Keratinocyte (primary cell): Measurements from ENCODE around the gene PMEPA1. TPM values are rescaled to one million over a fixed set of nuclear protein-coding genes. Genes with fewer than 3 reads are reported as not detected.

ENCODE experiments used
- DNase-seq: peaks from one replicate; pipeline ENCODE4 v3.0.0-alpha.2; 2011; ENCODE audit warnings: low read depth, missing footprints, low spot score
- FAIRE-seq: peaks from 2 replicates; lab custom pipeline; 2011; peaks lifted over from hg19 to GRCh38; lab: Jason Lieb, UNC
- H2AFZ ChIP-seq: 2 replicates; pipeline ENCODE4 v1.6.0; 2012; ENCODE audit warnings: low read length, control low read depth, inconsistent platforms; ENCODE audit not compliant: control insufficient read depth
- H3K27ac ChIP-seq: 2 replicates; pipeline ENCODE4 v1.5.1; 2011; ENCODE audit warnings: low read length; ENCODE audit not compliant: control insufficient read depth, insufficient read depth
- H3K27me3 ChIP-seq: 3 replicates; pipeline ENCODE4 v1.6.0; 2011; ENCODE audit warnings: low read length; ENCODE audit not compliant: control insufficient read depth, insufficient read depth; ENCODE audit errors: extremely low read depth
- H3K36me3 ChIP-seq, 2 experiments: 2 replicates in 1 of 2; 3 replicates in 1 of 2; pipeline ENCODE4 v1.5.1; 2011; ENCODE audit warnings: low read length in 2 of 2, mild to moderate bottlenecking in 1 of 2; ENCODE audit not compliant: control insufficient read depth in 2 of 2, insufficient read depth in 2 of 2; ENCODE audit errors: extremely low read depth in 1 of 2
- H3K4me1 ChIP-seq: 3 replicates; pipeline ENCODE4 v1.5.1; 2011; ENCODE audit warnings: low read length; ENCODE audit not compliant: control insufficient read depth, insufficient read depth; ENCODE audit errors: extremely low read depth
- H3K4me2 ChIP-seq: 3 replicates; pipeline ENCODE4 v1.6.0; 2011; ENCODE audit warnings: low read depth, low read length; ENCODE audit not compliant: control insufficient read depth, insufficient read depth; ENCODE audit errors: extremely low read depth
- H3K4me3 ChIP-seq, 3 experiments: fragments of 200-600 bp in 1 of 3; sonication (generic) in 1 of 3; 2 replicates in 2 of 3; 3 replicates in 1 of 3; pipeline ENCODE4 v1.5.1; 2011 to 2016; ENCODE audit warnings: low read length in 3 of 3, mild to moderate bottlenecking in 3 of 3, control low read depth in 2 of 3, inconsistent platforms in 1 of 3, low read depth in 1 of 3, mixed read lengths in 1 of 3, mixed run types in 1 of 3, moderate library complexity in 1 of 3; ENCODE audit not compliant: control insufficient read depth in 2 of 3, insufficient read depth in 2 of 3; ENCODE audit errors: extremely low read depth in 1 of 3
- H3K79me2 ChIP-seq: 2 replicates; pipeline ENCODE4 v1.6.0; 2012; ENCODE audit warnings: low read length; ENCODE audit not compliant: control insufficient read depth, insufficient read depth
- H3K9ac ChIP-seq: 3 replicates; pipeline ENCODE4 v1.6.0; 2011; ENCODE audit warnings: low read length; ENCODE audit not compliant: control insufficient read depth, insufficient read depth; ENCODE audit errors: extremely low read depth
- H3K9me1 ChIP-seq: 3 replicates; pipeline ENCODE4 v1.6.0; 2011; ENCODE audit warnings: low read length; ENCODE audit not compliant: control insufficient read depth, insufficient read depth; ENCODE audit errors: extremely low read depth
- H3K9me3 ChIP-seq: 2 replicates; pipeline ENCODE4 v1.5.1; 2012; ENCODE audit warnings: low read depth, low read length; ENCODE audit not compliant: control insufficient read depth
- H4K20me1 ChIP-seq: 3 replicates; pipeline ENCODE4 v1.6.0; 2011; ENCODE audit warnings: low read length; ENCODE audit not compliant: control insufficient read depth, insufficient read depth; ENCODE audit errors: extremely low read depth
- EZH2 ChIP-seq: IDR thresholded peaks from one replicate; pipeline ENCODE4 v1.6.1; 2012; ENCODE audit warnings: inconsistent platforms, mild to moderate bottlenecking, low read length, moderate library complexity
- dilution Hi-C: fragments of 300-500 bp; cut with MboI; formaldehyde crosslinking; loops from one replicate; pipeline ENCODE4 v1.7.0; 2020; ENCODE audit warnings: low sequenced_read_pairs; ENCODE audit not compliant: extremely low pct_ligation_motif_present
- polyA plus RNA-seq, 5 experiments: library from polyadenylated mRNA; depleted of rRNA in 3 of 5; stranded (reverse) in 3 of 5; stranded (forward) in 1 of 5; unstranded in 1 of 5; fragments of >200 nt; gene quantifications; 1 replicate in 1 of 5; 2 replicates in 3 of 5; 3 replicates in 1 of 5; pipeline versions ENCODE4 v1.2.1 to v1.2.3, GENCODE V29; 2011 to 2012; ENCODE audit warnings: missing spikeins in 2 of 5, low read depth in 1 of 5, low replicate concordance in 1 of 5
- TF ChIP-seq, protein P1 (sequence below), 3 experiments: IDR thresholded peaks in 1 of 3; conservative IDR thresholded peaks in 1 of 3; optimal IDR thresholded peaks in 1 of 3; 2 replicates in 2 of 3; 3 replicates in 1 of 3; pipeline versions ENCODE3 to v1.5.1; 2011; ENCODE audit warnings: low read length in 3 of 3, mild to moderate bottlenecking in 3 of 3, moderate library complexity in 2 of 3, control low read depth in 1 of 3, inconsistent platforms in 1 of 3; ENCODE audit not compliant: insufficient read depth in 2 of 3; ENCODE audit errors: extremely low read depth in 1 of 3

The PMEPA1 gene
- polyA plus RNA-seq, 1 donor (not counting 4 experiments of a cell fraction or from before 2014, with no cell fraction given), result 29.0 TPM

DNA sequence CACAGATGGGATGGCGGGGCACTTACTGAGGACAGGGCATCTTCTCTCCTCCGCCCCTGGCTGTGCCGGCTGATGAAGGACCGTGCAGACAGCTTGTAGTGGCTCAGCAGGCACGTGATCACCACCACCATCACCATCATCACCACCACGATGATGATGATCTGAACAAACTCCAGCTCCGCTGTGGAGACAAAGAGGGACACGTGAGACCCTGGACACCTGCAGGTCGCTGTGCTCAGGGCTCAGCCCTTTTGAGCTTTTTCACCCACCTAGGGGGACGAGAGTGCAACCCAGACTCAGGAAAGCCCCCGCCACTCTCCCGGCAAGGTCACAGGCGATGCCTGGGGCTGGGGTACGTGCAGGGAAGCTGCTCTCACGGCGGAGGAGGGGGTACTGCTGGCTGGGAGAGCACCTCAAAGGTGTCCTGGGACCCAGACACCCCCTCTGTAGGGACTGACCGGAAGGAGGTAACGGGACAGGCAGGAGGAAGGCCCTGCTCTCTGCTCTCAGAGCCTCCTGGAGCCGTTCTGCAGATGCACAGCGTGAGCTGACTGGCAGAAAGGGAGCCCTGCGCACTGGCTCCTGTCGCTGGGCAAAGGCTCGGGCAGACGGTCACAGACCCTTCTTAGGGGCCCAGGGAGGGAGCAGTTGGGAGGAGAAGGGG is 50.2 kb downstream of the PMEPA1 start:
- TF ChIP-seq, protein P1, sequence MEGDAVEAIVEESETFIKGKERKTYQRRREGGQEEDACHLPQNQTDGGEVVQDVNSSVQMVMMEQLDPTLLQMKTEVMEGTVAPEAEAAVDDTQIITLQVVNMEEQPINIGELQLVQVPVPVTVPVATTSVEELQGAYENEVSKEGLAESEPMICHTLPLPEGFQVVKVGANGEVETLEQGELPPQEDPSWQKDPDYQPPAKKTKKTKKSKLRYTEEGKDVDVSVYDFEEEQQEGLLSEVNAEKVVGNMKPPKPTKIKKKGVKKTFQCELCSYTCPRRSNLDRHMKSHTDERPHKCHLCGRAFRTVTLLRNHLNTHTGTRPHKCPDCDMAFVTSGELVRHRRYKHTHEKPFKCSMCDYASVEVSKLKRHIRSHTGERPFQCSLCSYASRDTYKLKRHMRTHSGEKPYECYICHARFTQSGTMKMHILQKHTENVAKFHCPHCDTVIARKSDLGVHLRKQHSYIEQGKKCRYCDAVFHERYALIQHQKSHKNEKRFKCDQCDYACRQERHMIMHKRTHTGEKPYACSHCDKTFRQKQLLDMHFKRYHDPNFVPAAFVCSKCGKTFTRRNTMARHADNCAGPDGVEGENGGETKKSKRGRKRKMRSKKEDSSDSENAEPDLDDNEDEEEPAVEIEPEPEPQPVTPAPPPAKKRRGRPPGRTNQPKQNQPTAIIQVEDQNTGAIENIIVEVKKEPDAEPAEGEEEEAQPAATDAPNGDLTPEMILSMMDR (optimal IDR thresholded peaks at IDR 0.05 in 1 of 3, IDR thresholded peaks at IDR 0.05 in 1 of 3, conservative IDR thresholded peaks at IDR 0.05 in 1 of 3; ENCODE audit: extremely low read depth in 1 of 3, insufficient read depth in 2 of 3, low read length in 3 of 3), result no peak
- no peak for TF ChIP-seq EZH2
- H4K20me1 ChIP-seq, result peaks cover 59% of the 10 kb centered on the region
- H3K9ac ChIP-seq, result no peak overlapping the region
- dilution Hi-C loops, result no loop called here
- H3K36me3 ChIP-seq, result peaks cover 45 to 51% of the 10 kb centered on the region in 2 experiments
- H3K79me2 ChIP-seq, result peaks cover 71% of the 10 kb centered on the region
- no peak overlapping the region for H2AFZ ChIP-seq
- H3K27me3 ChIP-seq, result no peaks in the 10 kb centered on the region
- no peak for DNase-seq
- H3K4me3 ChIP-seq, result no peak overlapping the region
- peaks cover 30% of the 10 kb centered on the region for H3K4me1 ChIP-seq
- H3K4me2 ChIP-seq, result no peak overlapping the region
- H3K27ac ChIP-seq, result no peak overlapping the region
- peaks cover 10% of the 10 kb centered on the region for H3K9me1 ChIP-seq
- no peaks in the 10 kb centered on the region for H3K9me3 ChIP-seq
- FAIRE-seq, result no peak

DNA sequence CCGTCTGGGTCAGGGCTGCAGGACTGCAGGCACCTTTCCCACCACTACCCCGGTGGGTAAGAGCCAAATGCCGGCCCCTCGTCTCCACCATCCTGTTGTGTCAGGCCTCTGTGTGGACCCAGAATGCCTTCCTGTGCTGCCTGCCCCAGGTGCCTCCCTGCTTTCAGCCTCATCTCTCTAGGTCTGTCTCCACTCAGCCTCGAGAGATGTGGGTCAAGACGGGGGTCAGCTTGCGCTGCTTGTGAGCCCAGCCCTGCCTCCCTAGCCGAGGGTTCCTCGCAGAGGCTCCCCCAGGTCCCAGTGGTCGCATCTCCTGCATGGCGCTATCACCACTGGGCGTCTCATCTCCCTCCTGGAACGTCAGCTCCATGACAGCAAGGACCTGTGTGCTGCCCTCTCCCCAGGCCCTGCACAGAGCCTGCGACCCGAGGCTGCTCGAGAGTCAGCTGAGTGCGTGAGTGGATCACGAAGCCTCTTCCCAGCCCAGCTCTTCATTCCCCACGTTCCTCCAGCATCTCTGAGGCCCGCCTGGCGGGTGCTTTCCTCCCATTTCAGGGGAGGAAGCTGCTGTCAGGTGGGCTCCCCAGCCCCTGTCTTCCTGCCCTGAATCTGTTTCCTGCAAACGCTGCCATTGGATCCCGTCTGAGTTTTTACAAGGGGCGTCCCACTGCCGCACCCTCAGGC is 50.8 kb downstream of the PMEPA1 start:
- H3K79me2 ChIP-seq, result peaks cover 69% of the 10 kb centered on the region
- H3K4me1 ChIP-seq, result peaks cover 30% of the 10 kb centered on the region
- peaks cover 41 to 52% of the 10 kb centered on the region in 2 experiments for H3K36me3 ChIP-seq

More for the DNA sequence above, 50.8 kb downstream of the PMEPA1 start:
- Histone ChIP-seq H3K9me3 (no peaks in the 10 kb centered on the region), H2AFZ (no peak overlapping the region), H3K9me1 (peaks cover 10% of the 10 kb centered on the region), H4K20me1 (peaks cover 58% of the 10 kb centered on the region), H3K9ac (no peak overlapping the region), H3K4me2 (no peak overlapping the region), H3K27ac (no peak overlapping the region), H3K4me3 (no peak overlapping the region), H3K27me3 (no peaks in the 10 kb centered on the region)
- DNase-seq, result no peak
- dilution Hi-C loops, result no loop called here
- no peak for FAIRE-seq
- no peak for TF ChIP-seq EZH2
- TF ChIP-seq, protein P1 (optimal IDR thresholded peaks at IDR 0.05 in 1 of 3, IDR thresholded peaks at IDR 0.05 in 1 of 3, conservative IDR thresholded peaks at IDR 0.05 in 1 of 3; ENCODE audit: extremely low read depth in 1 of 3, insufficient read depth in 2 of 3, low read length in 3 of 3), result no peak
